GM18499 (cell line): Measurements from ENCODE around the gene CPO.

Source experiments
- ATAC-seq: cut with Tn5 transposase; IDR thresholded peaks from one replicate; pipeline ENCODE4 v1.9.1; 2021; ENCODE audit warnings: moderate number of reproducible peaks; ENCODE audit not compliant: insufficient read depth, unreplicated experiment

CPO gene

DNA sequence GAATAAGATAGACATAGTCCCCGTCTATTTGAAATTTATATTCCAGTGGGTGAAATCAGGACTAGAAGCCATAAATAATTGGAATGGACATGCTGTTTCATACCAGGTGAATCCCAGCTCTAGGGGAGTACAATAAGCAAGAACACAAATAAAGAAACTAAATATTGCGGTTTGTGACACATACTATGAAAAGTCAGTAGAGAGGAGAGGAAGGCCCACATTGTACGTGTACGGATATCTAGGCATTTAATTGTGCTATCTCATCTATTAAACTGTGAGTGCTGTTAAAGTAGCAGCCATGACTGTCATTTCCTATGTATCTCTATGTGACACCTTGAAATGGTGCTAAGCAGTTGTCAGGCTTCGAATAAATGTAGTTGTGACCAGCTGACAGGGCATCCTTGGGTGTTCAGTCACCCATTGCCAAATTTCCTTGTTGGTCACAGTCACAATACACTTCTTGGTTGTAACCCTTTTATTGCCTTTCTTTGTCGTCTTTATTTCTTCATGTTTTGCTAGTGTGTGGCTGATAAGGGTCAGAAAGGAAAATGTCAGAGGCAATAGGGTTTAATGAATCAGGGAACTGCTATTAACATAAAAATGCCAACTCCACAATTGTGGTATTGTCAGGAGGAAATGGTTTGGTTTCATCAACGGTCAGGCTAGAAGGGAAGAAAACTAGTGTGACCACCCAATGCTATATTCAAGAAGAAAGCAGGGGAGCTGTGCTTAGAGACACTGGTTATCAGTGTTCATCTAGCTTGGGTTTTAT lies 31.5 kb downstream of the CPO start:
- no peak for ATAC-seq

DNA sequence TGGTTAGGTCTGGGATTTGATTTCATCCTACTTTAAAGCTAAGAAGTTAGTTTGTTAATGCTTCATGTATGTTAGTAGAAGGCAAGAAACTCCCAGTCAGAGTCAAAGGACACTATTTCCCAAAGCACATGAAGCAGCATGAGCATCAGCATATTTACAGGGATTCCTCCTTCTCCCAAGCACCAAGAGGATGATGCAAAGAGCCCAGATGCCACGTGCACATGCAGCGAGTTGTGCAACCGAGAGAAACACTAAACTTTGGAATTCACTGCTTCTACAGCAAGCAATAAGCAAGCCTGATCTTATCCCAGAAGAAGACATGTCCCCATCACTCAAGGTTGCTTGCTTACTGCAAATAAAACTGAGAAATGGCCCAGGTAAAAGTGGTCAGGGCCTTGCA lies 32.5 kb downstream of the CPO start:
- no peak for ATAC-seq

DNA sequence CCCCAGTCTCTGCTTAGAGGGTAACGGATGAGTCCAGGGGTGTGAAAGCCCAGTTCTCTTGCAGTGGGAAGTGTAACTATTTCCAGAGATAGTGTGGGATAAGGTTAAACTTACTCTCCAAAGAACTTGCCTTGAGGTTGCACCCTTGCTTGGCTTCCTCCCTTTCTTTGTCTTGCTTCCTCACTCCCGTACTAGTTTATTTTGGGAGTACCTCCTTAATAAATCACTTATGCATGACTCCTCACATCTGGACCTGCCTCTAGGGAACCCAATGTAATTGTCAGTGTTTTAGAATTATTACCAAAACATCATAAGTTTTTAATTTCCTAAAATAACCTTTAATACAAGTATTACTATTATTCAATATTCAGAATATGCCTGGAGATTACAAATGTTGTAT lies 35.2 kb downstream of the CPO start:
- ATAC-seq, result no peak

DNA sequence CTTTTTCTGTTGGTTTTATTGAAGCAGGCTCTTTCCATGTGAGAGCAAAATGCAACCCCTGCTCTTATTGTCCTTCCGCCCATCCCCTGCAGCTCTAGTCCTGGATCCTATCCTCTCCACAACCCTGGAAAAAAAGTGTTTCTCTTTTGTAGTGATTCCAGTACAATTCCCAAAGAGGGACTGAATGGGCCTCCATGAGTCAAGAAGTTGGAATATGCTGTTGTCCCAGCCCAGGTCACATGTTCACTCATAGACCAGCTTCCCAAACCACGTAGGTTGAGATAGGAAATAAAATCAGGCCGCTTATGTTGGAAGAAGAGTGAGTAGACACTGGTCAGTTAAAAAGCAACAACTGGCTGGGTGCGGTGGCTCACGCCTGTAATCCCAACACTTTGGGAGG lies 39.4 kb downstream of the CPO start:
- no peak for ATAC-seq

DNA sequence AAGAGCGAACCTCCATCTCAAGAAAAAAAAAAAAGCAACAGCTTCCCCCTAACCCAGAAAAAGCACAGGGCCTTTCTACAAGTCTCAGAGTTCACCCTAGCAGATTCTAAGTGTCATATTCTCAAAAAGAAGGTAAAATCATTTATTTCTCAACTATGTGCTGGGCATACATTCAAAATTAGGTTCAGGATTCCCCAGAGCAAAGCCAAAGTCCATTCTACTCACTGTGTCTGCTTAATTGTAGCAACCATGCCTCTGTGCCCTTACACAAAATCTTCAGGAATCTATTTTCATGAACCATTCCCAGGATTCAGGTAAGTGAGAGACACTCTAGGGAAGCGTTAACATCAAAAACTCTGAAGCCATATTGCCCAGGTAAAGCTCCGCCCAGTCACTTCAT lies 40.0 kb downstream of the CPO start:
- ATAC-seq, result no peak

DNA sequence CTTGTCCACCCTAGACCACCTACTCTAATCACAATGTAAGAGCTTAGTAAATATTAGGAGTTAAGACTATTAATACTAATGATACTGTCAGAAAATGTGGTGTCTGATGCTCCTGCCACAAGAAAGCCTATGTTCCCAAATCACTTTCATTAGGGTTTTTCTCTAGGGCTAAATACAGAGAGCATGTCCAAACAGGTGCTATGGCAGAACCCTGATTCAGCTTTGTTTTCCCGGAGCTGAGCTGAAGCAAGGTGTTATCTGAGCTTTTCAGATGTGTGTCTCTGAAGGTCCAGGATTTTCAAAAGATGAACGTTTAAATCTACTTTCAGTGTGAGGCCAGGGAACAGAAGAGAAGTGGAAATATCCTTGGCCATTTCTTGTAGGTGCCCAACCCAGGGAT lies 40.6 kb downstream of the CPO start:
- no peak for ATAC-seq

DNA sequence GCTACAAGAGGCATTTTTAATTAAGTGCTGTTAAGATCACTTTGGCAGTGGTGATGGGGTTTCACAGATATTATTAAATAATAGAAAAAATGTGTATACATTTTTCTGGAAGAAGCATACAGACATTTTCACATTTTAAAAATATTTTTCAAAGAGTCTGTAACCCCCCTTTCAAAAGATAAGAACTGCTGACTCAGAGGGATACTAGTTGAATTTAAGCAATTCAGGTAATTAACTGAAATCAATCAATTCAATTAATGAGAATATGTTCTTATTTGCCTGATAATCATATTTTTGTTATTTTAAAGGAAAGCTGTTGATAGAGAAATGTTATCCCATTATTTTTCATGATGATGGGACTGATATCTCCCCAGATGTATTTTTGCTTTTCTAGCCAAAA lies 41.1 kb downstream of the CPO start:
- ATAC-seq, result no peak

DNA sequence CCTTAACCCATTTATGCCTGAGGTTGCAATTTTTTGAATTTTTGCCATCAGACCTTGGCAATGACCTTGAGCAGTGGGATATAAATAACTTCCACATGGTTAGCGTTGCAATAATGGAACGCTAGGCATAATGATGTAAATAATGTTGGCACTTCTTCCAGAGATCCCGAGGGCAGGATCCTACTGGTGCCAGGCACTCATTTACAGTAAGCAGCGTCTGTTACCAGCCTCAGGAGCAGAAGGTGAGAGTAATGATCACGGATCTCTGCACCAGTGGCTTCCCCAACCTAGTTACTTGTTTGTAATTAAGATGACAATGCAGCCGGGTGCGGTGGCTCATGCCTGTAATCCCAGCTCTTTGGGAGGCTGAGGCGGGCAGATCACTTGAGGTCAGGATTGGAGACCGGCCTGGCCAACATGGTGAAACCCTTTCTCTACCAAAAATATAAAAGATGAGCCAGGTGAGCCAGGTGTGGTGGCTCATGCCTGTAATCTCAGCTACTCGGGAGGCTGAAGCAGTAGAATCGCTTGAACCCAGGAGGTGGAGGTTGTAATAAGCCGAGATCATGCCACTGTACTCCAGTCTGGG lies 41.9 kb downstream of the CPO start:
- no peak for ATAC-seq

DNA sequence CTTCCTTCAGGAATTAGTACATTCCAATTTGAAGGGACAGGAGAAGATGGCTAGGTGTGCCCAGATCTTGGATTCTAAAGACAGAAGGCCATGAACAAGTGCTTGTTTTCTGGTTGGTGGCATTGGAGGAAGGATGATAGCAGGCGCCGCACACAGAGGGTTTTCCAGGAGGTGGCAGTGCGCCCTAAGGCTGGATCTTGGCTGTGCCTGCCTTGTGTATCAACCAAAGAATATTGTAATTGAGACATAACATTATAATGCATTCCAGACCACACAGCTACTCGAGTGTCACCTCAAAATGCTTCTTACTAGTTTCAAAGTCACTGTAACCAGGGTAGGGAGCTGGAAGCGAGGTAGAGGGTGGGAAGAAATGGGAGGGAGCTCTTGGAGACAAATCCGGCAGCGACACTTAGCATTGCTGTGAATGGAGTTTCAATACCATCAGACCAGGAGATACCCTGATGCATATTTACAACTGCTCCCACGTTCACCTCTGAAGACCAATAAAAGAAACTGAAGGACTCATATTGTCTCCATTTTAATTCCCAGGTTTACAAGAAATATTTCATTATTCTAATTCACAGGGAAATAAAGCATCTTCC lies 42.5 kb downstream of the CPO start:
- no peak for ATAC-seq

DNA sequence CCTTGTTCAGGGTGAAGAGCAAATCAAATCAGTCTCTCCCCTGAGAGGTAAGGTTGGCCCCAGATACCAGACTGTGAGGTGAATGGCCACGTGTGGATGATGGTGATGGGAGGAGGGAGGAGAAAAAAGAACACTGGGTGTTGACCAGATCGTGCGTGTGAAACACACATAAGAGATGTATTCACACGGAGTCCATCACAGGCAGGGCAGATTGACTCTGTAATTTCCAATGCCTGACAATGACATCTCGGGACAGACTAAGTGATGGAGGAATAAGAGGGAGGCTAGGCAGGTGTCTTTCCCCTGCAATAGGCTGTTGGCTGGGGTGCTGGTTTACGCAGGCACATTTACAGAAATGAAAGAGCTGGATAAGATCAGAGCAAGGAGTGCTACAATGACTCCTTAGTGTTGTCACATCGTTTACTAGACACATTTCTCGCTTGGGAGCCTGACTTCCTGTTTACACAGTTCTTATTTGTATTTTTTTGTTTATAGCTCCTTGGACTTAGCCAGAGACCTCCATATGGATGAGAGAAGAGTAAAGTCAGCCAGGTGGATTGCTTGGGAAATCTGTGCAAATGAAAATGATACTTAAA lies 43.1 kb downstream of the CPO start:
- no peak for ATAC-seq

DNA sequence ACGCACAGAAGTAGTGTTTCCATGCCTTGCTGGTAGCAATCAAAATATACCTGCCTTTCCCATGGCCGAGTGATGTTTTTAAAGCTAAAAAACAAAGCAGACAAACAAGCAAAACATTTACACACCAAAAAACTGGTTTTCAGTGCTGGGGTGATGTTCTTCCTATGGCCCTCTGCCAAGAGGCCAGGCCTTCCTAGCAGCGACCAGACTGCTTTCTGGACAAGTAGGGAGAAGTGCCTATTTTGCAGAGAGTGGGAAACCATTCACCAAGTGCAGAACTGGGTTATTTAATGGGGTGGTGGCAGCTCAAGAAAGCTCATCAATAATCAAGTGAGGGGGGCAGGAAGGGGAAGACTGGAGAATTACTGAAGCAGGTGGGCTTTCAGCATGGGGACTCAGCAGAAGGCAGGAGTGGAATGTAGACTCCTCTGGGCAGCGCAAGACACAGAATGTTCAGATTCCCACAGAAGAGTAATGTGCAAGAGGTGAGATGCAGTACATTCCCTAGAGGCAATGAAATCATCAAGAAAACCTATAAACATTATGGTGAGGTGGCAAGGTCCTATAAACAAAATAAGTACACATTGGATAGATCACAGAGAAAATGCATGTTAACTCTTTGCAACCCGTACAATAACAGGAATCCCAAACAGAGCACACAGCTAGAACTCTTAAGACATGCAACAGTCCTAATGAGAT lies 44.0 kb downstream of the CPO start:
- no peak for ATAC-seq

DNA sequence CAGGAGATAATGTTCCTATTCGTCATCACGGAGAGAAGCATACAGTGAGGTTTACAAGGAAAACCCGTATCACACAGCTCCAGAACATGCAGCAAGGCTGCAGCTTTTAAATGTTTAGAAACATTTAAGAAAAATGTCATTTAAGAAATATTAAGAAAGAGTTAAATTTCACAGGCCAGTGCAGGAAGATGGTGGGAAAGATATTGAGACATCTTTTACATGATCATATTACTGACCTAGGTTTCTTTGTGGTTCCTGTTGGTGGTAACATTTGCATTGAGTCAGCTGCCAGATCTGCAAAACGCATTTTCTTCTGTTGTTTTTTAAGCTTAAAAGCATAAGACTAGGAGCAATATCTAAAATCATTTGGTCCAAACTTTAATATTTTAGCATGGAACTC lies 44.9 kb downstream of the CPO start:
- ATAC-seq, result no peak

DNA sequence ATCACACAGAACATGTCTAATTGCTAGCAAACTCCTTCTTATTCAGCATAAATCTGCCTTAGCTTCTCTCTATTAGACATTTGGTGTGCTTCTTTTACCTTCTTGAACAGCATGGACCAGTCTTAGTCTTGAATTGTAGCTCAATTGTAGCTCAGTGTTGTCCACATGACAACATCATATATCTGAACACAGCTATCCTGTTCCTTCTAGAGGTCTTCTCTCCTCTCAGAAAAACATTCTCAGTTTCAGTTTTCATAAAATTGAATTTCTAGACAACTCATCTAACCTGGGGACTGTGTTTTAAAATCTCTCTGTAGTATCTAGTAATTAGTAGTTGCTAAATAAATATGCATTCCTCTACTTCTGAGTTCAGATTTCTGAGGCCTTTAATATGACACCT lies 47.6 kb downstream of the CPO start:
- no peak for ATAC-seq

DNA sequence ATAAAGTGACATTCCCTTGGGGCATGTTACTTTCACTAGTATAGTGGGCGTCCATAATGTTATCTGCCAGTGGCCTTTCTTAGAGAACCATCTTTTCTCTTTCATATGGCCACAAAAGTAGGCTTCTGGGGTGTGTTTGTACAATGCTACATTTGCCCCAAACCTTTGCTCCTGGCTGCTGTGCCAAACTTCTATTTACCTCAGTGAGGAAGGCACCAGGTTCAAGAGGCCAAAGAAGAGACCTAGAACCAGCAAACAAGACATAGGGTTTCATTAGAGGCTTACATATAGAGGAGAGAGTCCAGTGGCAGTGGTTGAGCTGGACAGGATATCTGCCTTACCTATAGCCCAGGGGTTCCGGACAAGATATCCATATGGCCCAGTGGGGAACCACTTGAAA lies 48.5 kb downstream of the CPO start:
- no peak for ATAC-seq

DNA sequence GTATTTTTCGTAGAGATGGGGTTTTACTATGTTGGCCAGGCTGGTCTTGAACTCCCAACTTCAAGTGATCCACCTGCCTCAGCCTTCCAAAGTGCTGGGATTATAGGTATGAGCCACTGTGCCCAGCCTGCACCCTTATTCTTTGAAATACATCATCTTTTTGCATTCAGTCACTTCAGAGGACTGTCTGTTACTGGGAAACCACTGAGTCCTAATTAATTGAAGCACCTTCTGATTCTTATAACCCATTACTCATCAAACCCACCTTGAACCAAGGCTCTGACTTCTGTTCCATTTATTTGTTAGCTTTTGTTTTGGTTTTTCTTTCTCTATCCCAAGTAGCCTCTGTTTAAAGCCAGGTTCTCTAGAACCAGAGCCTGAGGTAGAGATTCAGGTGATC lies 49.6 kb downstream of the CPO start:
- ATAC-seq, result no peak

DNA sequence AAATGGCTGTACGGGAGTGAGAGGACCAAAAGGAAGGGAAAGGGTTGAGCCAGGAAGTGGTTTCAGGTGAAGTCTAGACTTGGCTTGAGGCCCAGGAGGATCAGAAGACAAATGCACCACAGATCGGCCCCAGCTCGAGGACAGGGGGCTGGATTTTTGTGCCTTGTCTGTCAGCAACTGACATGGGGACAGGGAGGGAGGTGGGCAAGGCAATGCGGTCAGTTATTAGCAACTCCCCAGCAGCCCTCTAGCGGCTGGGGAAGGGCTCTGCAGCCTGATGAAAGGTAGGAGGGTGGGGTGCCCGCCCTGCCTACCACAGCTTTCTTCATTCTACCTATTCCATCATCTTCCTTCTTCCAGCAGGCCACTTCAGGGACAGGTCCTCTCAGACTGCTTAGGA lies 50.0 kb downstream of the CPO start:
- ATAC-seq, result no peak

DNA sequence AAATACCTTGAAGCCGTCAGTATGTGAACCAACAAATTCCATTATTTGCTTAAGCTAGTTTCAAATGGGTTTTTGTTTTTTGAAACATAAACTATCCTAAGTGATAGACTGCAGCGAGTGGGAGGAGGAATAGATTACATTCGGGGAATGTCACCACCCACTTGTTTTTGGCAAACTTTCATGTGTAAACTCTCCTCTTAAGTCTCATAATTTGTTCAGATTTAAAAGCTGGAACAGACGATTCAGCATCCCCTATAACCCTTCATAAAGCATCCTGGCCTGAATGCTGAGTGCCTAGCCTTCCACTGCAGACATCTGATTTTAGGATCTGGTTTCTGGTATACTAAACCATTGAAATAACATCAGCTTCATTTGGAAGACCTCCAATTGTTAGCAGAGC lies 51.0 kb downstream of the CPO start:
- ATAC-seq, result no peak

DNA sequence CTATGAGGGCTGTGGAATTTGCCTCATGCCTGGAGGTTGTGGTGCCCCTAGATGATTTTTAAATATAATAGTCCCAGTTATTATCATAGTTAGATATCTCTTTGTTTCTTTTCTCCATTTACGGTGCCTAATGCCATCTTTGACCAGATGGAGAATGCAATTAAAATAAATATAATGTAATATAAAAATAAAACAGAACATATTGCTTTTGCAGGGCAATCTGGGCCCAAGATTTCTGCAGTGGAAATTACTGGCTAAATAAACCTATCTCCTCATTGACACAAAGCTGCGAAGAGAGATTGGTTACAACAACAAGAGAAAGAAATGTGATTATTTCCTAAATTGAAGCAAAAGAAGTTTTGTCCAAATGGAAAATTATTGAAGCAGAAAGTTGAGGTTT lies 51.8 kb downstream of the CPO start:
- ATAC-seq, result no peak

DNA sequence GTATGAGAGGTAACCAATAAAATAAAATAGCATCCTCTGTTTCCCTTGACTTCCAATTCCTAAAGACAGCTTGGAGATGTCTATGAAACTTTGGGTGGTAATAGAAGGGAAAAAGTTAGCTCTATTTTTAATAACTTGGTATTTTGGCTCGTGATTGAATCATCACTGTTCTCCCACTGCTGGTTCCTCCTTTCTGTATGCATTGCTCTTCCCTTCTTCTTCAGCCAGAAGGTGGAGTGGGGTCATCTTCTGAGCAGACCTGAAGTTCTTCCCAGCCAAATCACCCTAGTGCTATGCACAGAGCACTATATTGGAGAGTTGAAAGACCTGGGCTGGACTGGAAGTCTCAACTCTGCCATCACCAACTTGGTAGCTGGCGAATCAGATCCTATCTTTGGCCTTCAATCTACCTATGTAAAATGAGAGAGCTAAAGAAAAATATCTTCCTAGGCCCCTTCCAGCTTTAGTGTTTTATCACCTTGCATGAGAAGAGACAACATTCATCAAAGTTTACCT lies 54.1 kb downstream of the CPO start:
- no peak for ATAC-seq

DNA sequence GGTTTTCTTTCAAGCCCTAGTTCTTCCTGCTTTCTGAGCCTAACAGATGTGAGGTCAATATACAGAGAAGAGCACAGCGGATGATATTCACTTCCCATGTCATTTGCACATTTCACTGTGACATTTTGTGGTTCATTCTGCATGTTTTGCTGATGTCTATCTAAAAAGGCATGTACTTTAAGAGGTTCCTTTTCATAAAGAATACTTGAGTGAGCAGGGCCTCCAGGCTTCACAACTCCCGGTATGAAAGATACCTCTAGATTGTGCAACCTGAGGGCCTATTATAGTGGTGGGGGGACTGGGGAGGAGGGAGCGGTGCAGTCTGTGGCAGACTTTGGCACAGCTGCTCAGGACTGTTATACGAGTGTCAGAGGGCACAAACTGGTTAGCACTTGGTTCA lies 54.6 kb downstream of the CPO start:
- no peak for ATAC-seq

DNA sequence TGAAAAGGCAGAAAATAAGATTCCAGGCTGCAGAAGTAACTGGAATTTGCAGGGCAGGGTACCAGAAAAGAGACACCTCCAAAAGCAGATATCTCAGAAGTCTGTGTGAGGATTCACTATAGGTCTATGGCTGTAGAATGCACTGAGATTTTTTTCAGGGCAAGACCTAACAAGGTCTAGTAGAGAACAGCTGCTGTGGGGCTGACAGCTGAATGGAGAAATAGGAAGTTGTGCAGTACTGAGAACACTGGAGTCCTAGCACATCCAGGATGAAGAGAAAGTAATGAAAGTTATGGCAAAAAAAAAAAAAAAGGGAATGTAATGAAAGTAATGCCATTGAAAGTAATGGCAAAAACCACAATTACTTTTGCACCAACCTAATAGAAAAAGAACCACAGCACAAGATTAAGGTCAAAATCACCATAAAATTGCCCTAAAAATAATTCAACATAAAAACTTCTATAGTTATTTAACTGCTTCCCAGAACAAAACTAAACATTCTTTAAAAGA lies 57.3 kb downstream of the CPO start:
- ATAC-seq, result no peak
